Liver (tissue), 9 donors: Measurements from ENCODE around the gene DTD1. TPM values are rescaled to one million over a fixed set of nuclear protein-coding genes. Genes with fewer than 3 reads are reported as not detected.

ENCODE experiments used
- DNase-seq: peaks from one replicate; pipeline ENCODE4 v3.0.0-alpha.2; 2017; ENCODE audit warnings: low spot score
- H3K27ac ChIP-seq, 2 donors: one replicate each; pipeline ENCODE4 v1.7.0; 2013; ENCODE audit warnings: inconsistent platforms in 2 of 2, low read length in 2 of 2, control low read depth in 1 of 2, low read depth in 1 of 2, mild to moderate bottlenecking in 1 of 2
- H3K27me3 ChIP-seq, 4 donors: one replicate each; pipeline versions ENCODE4 v1.6.1 to v1.7.0; 2013; ENCODE audit warnings: low read length in 3 of 4, inconsistent platforms in 1 of 4, mild to moderate bottlenecking in 1 of 4, moderate library complexity in 1 of 4; ENCODE audit not compliant: control insufficient read depth in 4 of 4, insufficient read depth in 4 of 4
- H3K36me3 ChIP-seq, 4 donors: one replicate each; pipeline versions ENCODE4 v1.6.1 to v1.7.0; 2013; ENCODE audit warnings: low read length in 3 of 4, mild to moderate bottlenecking in 3 of 4, low read depth in 1 of 4, moderate library complexity in 1 of 4; ENCODE audit not compliant: control insufficient read depth in 4 of 4, insufficient read depth in 3 of 4
- H3K4me1 ChIP-seq, 4 donors: one replicate each; pipeline versions ENCODE4 v1.6.1 to v1.7.0; 2013; ENCODE audit warnings: low read length in 3 of 4, mild to moderate bottlenecking in 3 of 4, moderate library complexity in 1 of 4; ENCODE audit not compliant: control insufficient read depth in 4 of 4, insufficient read depth in 4 of 4
- H3K4me3 ChIP-seq, 3 donors: one replicate each; pipeline versions ENCODE4 v1.6.1 to v1.7.0; 2013; ENCODE audit warnings: low read length in 3 of 3, control low read depth in 1 of 3, low read depth in 1 of 3, mild to moderate bottlenecking in 1 of 3
- H3K9ac ChIP-seq, 2 donors: one replicate each; pipeline ENCODE4 v1.7.0; 2013; ENCODE audit warnings: low read length in 2 of 2, mild to moderate bottlenecking in 2 of 2, moderate library complexity in 2 of 2, control low read depth in 1 of 2, low read depth in 1 of 2
- H3K9me3 ChIP-seq, 4 donors: one replicate each; pipeline versions ENCODE4 v1.6.1 to v1.7.0; 2013; ENCODE audit warnings: low read length in 3 of 4; ENCODE audit not compliant: control insufficient read depth in 4 of 4
- ATF3 ChIP-seq: IDR thresholded peaks from 2 replicates; pipeline ENCODE4 v1.6.1; 2016; ENCODE audit warnings: antibody characterized with exemption
- CTCF ChIP-seq: fragments of 150-350 bp; IDR thresholded peaks from 2 replicates; pipeline ENCODE4 v1.5.1; 2017; ENCODE audit warnings: improper control_type of control experiment, low read depth, low read length; ENCODE audit not compliant: missing input control
- EGR1 ChIP-seq, 2 donors: IDR thresholded peaks; 2 replicates each; pipeline ENCODE4 v1.6.1; 2016 to 2018; ENCODE audit warnings: antibody characterized with exemption in 2 of 2, low read depth in 2 of 2
- FOXA1 ChIP-seq: IDR thresholded peaks from 2 replicates; pipeline ENCODE4 v1.6.1; 2016; ENCODE audit warnings: antibody characterized with exemption
- FOXA2 ChIP-seq: IDR thresholded peaks from 2 replicates; pipeline ENCODE4 v1.6.1; 2016; ENCODE audit warnings: antibody characterized with exemption
- GABPA ChIP-seq, 2 donors: IDR thresholded peaks in 1 of 2; conservative IDR thresholded peaks in 1 of 2; 2 replicates each; pipeline ENCODE4 v1.6.1; 2016; ENCODE audit warnings: antibody characterized with exemption in 2 of 2, mild to moderate bottlenecking in 1 of 2, moderate library complexity in 1 of 2
- HNF4A ChIP-seq, 2 donors: conservative IDR thresholded peaks; 2 replicates each; pipeline ENCODE4 v1.6.1; 2016; ENCODE audit warnings: antibody characterized with exemption in 2 of 2, mild to moderate bottlenecking in 2 of 2
- HNF4G ChIP-seq: IDR thresholded peaks from 2 replicates; pipeline ENCODE4 v1.6.1; 2016; ENCODE audit warnings: antibody characterized with exemption
- JUND ChIP-seq, 2 donors: IDR thresholded peaks; 2 replicates each; pipeline ENCODE4 v1.6.1; 2016; ENCODE audit warnings: antibody characterized with exemption in 2 of 2
- MAX ChIP-seq: IDR thresholded peaks from 2 replicates; pipeline ENCODE4 v1.6.1; 2016; ENCODE audit warnings: antibody characterized with exemption
- NR2F2 ChIP-seq: IDR thresholded peaks from 2 replicates; pipeline ENCODE4 v1.6.1; 2016; ENCODE audit warnings: antibody characterized with exemption
- RAD21 ChIP-seq, 2 donors: IDR thresholded peaks; 2 replicates each; pipeline ENCODE4 v1.6.1; 2016; ENCODE audit warnings: antibody characterized with exemption in 2 of 2, mild to moderate bottlenecking in 2 of 2
- REST ChIP-seq: IDR thresholded peaks from 2 replicates; pipeline ENCODE4 v1.6.1; 2016; ENCODE audit warnings: antibody characterized with exemption, mild to moderate bottlenecking
- RXRA ChIP-seq, 2 donors: IDR thresholded peaks; 2 replicates each; pipeline ENCODE4 v1.6.1; 2017 to 2018; ENCODE audit warnings: antibody characterized with exemption in 2 of 2, mild to moderate bottlenecking in 1 of 2
- YY1 ChIP-seq: IDR thresholded peaks from 2 replicates; pipeline ENCODE4 v1.6.1; 2016; ENCODE audit warnings: antibody characterized with exemption, mild to moderate bottlenecking
- ZBTB33 ChIP-seq: IDR thresholded peaks from 2 replicates; pipeline ENCODE4 v1.6.1; 2016; ENCODE audit warnings: antibody characterized with exemption
- WGBS: extraction: QIAGEN DNeasy Blood & Tissue Kit; methylation state at CpG from one replicate; pipeline ENCODE4 v1.1.7; 2013; 5-methylcytosine and 5-hydroxymethylcytosine counted together
- polyA plus RNA-seq, 2 donors: library from polyadenylated mRNA; stranded (reverse) in 1 of 2; unstranded in 1 of 2; fragments of 200-250 nt in 1 of 2; fragments of >200 nt in 1 of 2; fragmentation: Nextera tagmentation in 1 of 2; extraction: Ambion mirVana in 1 of 2; gene quantifications; one replicate each; pipeline versions ENCODE4 v1.2.1 to v1.2.3, GENCODE V29; 2013 to 2015
- total RNA-seq, 2 donors: library from RNA; depleted of rRNA; stranded (reverse); fragments of >200 nt; gene quantifications; one replicate each; pipeline ENCODE4 v1.2.3, GENCODE V29; 2014
- donor health status: healthy.
- donor health status: healthy.
- donor health status: healthy.
- donor health status: healthy.
- donor health status: healthy.

DTD1 gene
- total and polyA plus RNA-seq, 4 donors = 7.8 to 11.3 (median 10.1) TPM

GRCh38 chr20:18609741-18610140, 21.9 kb downstream of the DTD1 start (continued):
- no peak for TF ChIP-seq REST
- TF ChIP-seq GABPA (IDR thresholded peaks at IDR 0.05 in 1 of 2, conservative IDR thresholded peaks at IDR 0.05 in 1 of 2) = no peak
- TF ChIP-seq RXRA (IDR thresholded peaks at IDR 0.05) = no peak
- TF ChIP-seq ATF3 = no peak

- H3K4me3 ChIP-seq = no peak overlapping the region
- no peak overlapping the region for H3K27ac ChIP-seq
- 85% methylated on average over 8 of the region's 8 CpGs for WGBS
- H3K9ac ChIP-seq = no peak overlapping the region
- H3K4me1 ChIP-seq = no peaks in the 10 kb centered on the region
- TF ChIP-seq YY1 (no peak), EGR1 (IDR thresholded peaks at IDR 0.05; ENCODE audit: low read depth in 2 of 2) (no peak), FOXA1 (no peak), RXRA (IDR thresholded peaks at IDR 0.05) (no peak), NR2F2 (no peak)
- H3K9me3 ChIP-seq = no peaks in the 10 kb centered on the region
- no peaks in the 10 kb centered on the region for H3K27me3 ChIP-seq
- H3K36me3 ChIP-seq = no peaks in the 10 kb centered on the region
- no peak for DNase-seq
Observed at GRCh38 chr20:18611492-18611891, 23.6 kb downstream of the DTD1 start.

GRCh38 chr20:18613553-18613952, 25.7 kb downstream of the DTD1 start:
- Histone ChIP-seq H3K4me1 (no peaks in the 10 kb centered on the region), H3K9me3 (no peaks in the 10 kb centered on the region), H3K36me3 (no peaks in the 10 kb centered on the region), H3K4me3 (no peak overlapping the region), H3K27ac (no peak overlapping the region), H3K9ac (no peak overlapping the region), H3K27me3 (no peaks in the 10 kb centered on the region)
- 83% methylated on average over 2 of the region's 2 CpGs for WGBS
- no peak for DNase-seq
- no peak for TF ChIP-seq MAX
- TF ChIP-seq ATF3 = no peak
- no peak for TF ChIP-seq FOXA1
- no peak for TF ChIP-seq CTCF
- TF ChIP-seq FOXA2 = no peak
- TF ChIP-seq YY1 = no peak
- TF ChIP-seq HNF4G = no peak
- TF ChIP-seq GABPA (IDR thresholded peaks at IDR 0.05 in 1 of 2, conservative IDR thresholded peaks at IDR 0.05 in 1 of 2) = no peak
- no peak for TF ChIP-seq HNF4A (conservative IDR thresholded peaks at IDR 0.05)
- TF ChIP-seq NR2F2 = no peak
- no peak for TF ChIP-seq REST
- TF ChIP-seq RAD21 (IDR thresholded peaks at IDR 0.05) = no peak
- TF ChIP-seq ZBTB33 = no peak
- TF ChIP-seq RXRA (IDR thresholded peaks at IDR 0.05) = no peak
- TF ChIP-seq JUND (IDR thresholded peaks at IDR 0.05) = no peak
- no peak for TF ChIP-seq EGR1 (IDR thresholded peaks at IDR 0.05; ENCODE audit: low read depth in 2 of 2)
